Measurements from ENCODE around the gene FAM124B. TPM values are rescaled to one million over a fixed set of nuclear protein-coding genes. Genes with fewer than 3 reads are reported as not detected.

Gene FAM124B
- total RNA-seq, 2 donors from 2014 or later = 1.3 to 1.5 TPM

GRCh38 chr2:224421065-224421464 is 19.2 kb upstream of the FAM124B start:
- H3K36me3 ChIP-seq = no peaks in the 10 kb centered on the region
- no peaks in the 10 kb centered on the region for H3K4me1 ChIP-seq
- peaks cover 0 to 8% of the 10 kb centered on the region in 2 donors for H3K9me3 ChIP-seq
- no peak for DNase-seq (ENCODE audit: low spot score)
- H3K27me3 ChIP-seq = no peaks in the 10 kb centered on the region
- TF ChIP-seq CTCF (IDR thresholded peaks at IDR 0.05) = no peak
- no peak overlapping the region for H3K27ac ChIP-seq
- H3K4me3 ChIP-seq = no peak overlapping the region

GRCh38 chr2:224417947-224418346 is 16.0 kb upstream of the FAM124B start:
- no peak overlapping the region for H3K27ac ChIP-seq
- no peak overlapping the region for H3K4me3 ChIP-seq
- H3K9me3 ChIP-seq = peaks cover 0 to 8% of the 10 kb centered on the region in 2 donors
- no peak for DNase-seq (ENCODE audit: low spot score)
- H3K27me3 ChIP-seq = no peaks in the 10 kb centered on the region
- H3K36me3 ChIP-seq = no peaks in the 10 kb centered on the region
- TF ChIP-seq CTCF (IDR thresholded peaks at IDR 0.05) = no peak
- no peaks in the 10 kb centered on the region for H3K4me1 ChIP-seq

GRCh38 chr2:224417361-224417729 is 15.4 kb upstream of the FAM124B start:
- Histone ChIP-seq H3K4me1 (no peaks in the 10 kb centered on the region), H3K27me3 (no peaks in the 10 kb centered on the region)

GRCh38 chr2:224416656-224417360 is 14.9 kb upstream of the FAM124B start:
- no peaks in the 10 kb centered on the region for H3K27me3 ChIP-seq
- TF ChIP-seq CTCF (IDR thresholded peaks at IDR 0.05) = no peak
- peaks cover 0 to 8% of the 10 kb centered on the region in 2 donors for H3K9me3 ChIP-seq
- H3K4me1 ChIP-seq = no peaks in the 10 kb centered on the region
- H3K4me3 ChIP-seq = no peak overlapping the region
- no peak for DNase-seq (ENCODE audit: low spot score)
- H3K36me3 ChIP-seq = no peaks in the 10 kb centered on the region
- no peak overlapping the region for H3K27ac ChIP-seq

More at GRCh38 chr2:224417361-224417729, 15.4 kb upstream of the FAM124B start:
- Histone ChIP-seq H3K4me3 (no peak overlapping the region), H3K36me3 (no peaks in the 10 kb centered on the region), H3K27ac (no peak overlapping the region), H3K9me3 (peaks cover 0 to 8% of the 10 kb centered on the region in 2 donors)
- no peak for TF ChIP-seq CTCF (IDR thresholded peaks at IDR 0.05)
- no peak for DNase-seq (ENCODE audit: low spot score)

GRCh38 chr2:224413381-224413780 is 11.5 kb upstream of the FAM124B start:
- TF ChIP-seq CTCF (IDR thresholded peaks at IDR 0.05) = no peak

More at GRCh38 chr2:224413381-224413780, 11.5 kb upstream of the FAM124B start:
- no peak for DNase-seq (ENCODE audit: low spot score)
- H3K27ac ChIP-seq = no peak overlapping the region
- H3K9me3 ChIP-seq = no peaks in the 10 kb centered on the region
- H3K4me1 ChIP-seq = no peaks in the 10 kb centered on the region
- no peaks in the 10 kb centered on the region for H3K27me3 ChIP-seq
- H3K36me3 ChIP-seq = no peaks in the 10 kb centered on the region
- no peak overlapping the region for H3K4me3 ChIP-seq
